Ishikawa (cell line): ENCODE data around the gene TNS1.

Experiments
- CEBPB ChIP-seq: IDR thresholded peaks from 2 replicates; pipeline ENCODE4 v1.6.1; 2012
- CREB1 ChIP-seq: IDR thresholded peaks from 2 replicates; pipeline ENCODE4 v1.6.1; 2012; ENCODE audit warnings: low read depth
- EGR1 ChIP-seq: IDR thresholded peaks from 2 replicates; pipeline ENCODE4 v1.6.1; 2012
- EP300 ChIP-seq: IDR thresholded peaks from 2 replicates; pipeline ENCODE4 v1.6.1; 2012; ENCODE audit warnings: borderline replicate concordance
- FOXM1 ChIP-seq: IDR thresholded peaks from 2 replicates; pipeline ENCODE4 v1.6.1; 2012; ENCODE audit warnings: low read depth, borderline replicate concordance
- NFIC ChIP-seq: IDR thresholded peaks from 2 replicates; pipeline ENCODE4 v1.6.1; 2012
- RAD21 ChIP-seq: IDR thresholded peaks from 2 replicates; pipeline ENCODE4 v1.6.1; 2012; ENCODE audit warnings: low read depth
- REST ChIP-seq: IDR thresholded peaks from 2 replicates; pipeline ENCODE4 v1.6.1; 2012; ENCODE audit warnings: low read depth, mild to moderate bottlenecking
- TAF1 ChIP-seq: IDR thresholded peaks from 2 replicates; pipeline ENCODE4 v1.6.1; 2012; ENCODE audit warnings: low read depth, mild to moderate bottlenecking
- TCF12 ChIP-seq: IDR thresholded peaks from 2 replicates; pipeline ENCODE4 v1.6.1; 2012; ENCODE audit warnings: low read depth
- TEAD4 ChIP-seq: IDR thresholded peaks from 2 replicates; pipeline ENCODE4 v1.6.1; 2012
- YY1 ChIP-seq: IDR thresholded peaks from 2 replicates; pipeline ENCODE4 v1.6.1; 2012; ENCODE audit warnings: low read depth
- ZBTB7A ChIP-seq: IDR thresholded peaks from 2 replicates; pipeline ENCODE4 v1.6.1; 2012; ENCODE audit warnings: low read depth
- TF ChIP-seq, protein P1 (sequence below): IDR thresholded peaks from 2 replicates; pipeline ENCODE4 v1.6.1; 2012
- TF ChIP-seq, protein P2 (sequence below): IDR thresholded peaks from 2 replicates; pipeline ENCODE4 v1.6.1; 2012

TNS1 gene

DNA sequence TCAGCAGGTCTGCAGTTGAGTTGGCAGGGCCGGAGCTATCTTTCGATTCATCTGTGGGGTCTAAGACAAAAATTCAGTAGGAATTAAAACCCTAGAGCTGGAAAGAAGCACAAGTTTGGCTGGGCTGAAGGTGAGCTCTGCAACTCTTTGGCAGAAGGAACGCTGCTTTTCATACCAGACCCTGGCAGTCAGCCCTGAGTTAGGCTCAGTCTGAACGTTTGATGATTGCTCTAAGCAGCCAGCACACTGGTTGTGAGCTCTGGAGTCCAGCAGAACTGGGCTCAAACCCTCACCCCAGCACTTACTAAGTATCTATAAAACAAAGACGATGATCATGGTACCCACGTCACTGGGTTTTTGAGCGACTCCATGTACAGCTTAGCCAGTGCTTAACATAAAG is 192.5 kb downstream of the TNS1 start:
- TF ChIP-seq YY1 (no peak), TCF12 (no peak), RAD21 (no peak), CEBPB (no peak), TAF1 (no peak), NFIC (no peak), ZBTB7A (no peak), EGR1 (no peak), FOXM1 (no peak), EP300 (no peak)
- TF ChIP-seq, protein P1, sequence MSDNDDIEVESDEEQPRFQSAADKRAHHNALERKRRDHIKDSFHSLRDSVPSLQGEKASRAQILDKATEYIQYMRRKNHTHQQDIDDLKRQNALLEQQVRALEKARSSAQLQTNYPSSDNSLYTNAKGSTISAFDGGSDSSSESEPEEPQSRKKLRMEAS: no peak
- TF ChIP-seq, protein P2, sequence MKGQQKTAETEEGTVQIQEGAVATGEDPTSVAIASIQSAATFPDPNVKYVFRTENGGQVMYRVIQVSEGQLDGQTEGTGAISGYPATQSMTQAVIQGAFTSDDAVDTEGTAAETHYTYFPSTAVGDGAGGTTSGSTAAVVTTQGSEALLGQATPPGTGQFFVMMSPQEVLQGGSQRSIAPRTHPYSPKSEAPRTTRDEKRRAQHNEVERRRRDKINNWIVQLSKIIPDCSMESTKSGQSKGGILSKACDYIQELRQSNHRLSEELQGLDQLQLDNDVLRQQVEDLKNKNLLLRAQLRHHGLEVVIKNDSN: no peak

DNA sequence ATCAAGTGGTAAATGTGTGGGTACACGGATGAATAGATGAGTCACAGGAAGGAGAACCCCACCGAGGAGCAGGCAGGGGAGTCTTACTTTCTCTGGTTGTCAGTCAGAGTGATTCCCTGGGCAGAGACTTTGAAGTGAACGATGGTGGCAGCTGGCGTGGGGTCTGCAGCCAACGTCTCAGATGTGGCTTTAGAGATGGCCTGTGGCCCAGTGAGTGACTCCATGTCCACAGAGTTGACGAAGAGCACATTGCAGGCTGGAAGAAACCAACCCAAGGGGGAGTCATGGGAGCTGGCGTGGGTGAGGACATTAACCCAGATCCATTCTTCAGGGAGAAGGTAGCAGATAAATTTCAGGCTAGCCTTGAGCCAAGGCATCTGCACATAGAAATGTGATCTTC is 193.1 kb downstream of the TNS1 start:
- TF ChIP-seq, protein P2: no peak
- TF ChIP-seq CEBPB (no peak), EP300 (no peak), NFIC (no peak), TCF12 (no peak), TEAD4 (no peak), ZBTB7A (no peak), FOXM1 (no peak), REST (no peak), YY1 (no peak), TAF1 (no peak), CREB1 (no peak), EGR1 (no peak), RAD21 (no peak)
- TF ChIP-seq, protein P1: no peak

DNA sequence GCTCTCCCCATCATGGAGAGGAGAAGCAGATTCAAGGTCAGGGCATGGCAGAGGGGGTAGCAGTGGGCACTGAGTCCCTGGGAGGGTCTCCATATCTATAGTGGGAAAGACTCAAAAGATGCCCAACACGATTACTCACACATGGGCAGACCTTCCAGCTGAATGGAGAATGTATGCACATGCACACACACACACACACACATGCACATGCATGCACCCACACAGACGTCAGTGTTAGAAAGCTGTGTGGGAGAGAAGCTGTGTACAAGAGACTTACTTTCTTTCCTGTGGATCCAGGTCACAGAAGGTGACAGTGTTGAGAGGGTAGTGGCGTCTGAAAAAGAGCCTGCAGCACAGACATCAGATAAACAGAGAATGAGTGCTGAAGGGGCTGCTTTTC is 194.5 kb downstream of the TNS1 start:
- no peak for TF ChIP-seq EGR1
- TF ChIP-seq RAD21: no peak
- TF ChIP-seq, protein P2: no peak
- no peak for TF ChIP-seq TAF1
- TF ChIP-seq TCF12: no peak
- no peak for TF ChIP-seq NFIC
- TF ChIP-seq, protein P1: no peak
- TF ChIP-seq TEAD4: no peak
- no peak for TF ChIP-seq ZBTB7A
- TF ChIP-seq FOXM1: no peak

- TF ChIP-seq FOXM1 (no peak), YY1 (no peak), CEBPB (no peak)
- TF ChIP-seq, protein P2: no peak
- TF ChIP-seq, protein P1: no peak
Measured at GRCh38 chr2:217807753-217808152, 195.0 kb downstream of the TNS1 start.

GRCh38 chr2:217807025-217807424 is 195.8 kb downstream of the TNS1 start:
- no peak for TF ChIP-seq CEBPB
- TF ChIP-seq, protein P2: no peak
- no peak for TF ChIP-seq YY1
- TF ChIP-seq FOXM1: no peak
- TF ChIP-seq REST: no peak
- no peak for TF ChIP-seq ZBTB7A
- TF ChIP-seq EGR1: no peak
- no peak for TF ChIP-seq NFIC
